Glomerular visceral epithelial cell (primary cell): ENCODE data around the gene PLA2G4B.

Experiments used
- DNase-seq: peaks from one replicate; pipeline ENCODE4 v3.0.0-alpha.2; 2016; ENCODE audit errors: extremely low spot score

PLA2G4B gene

GRCh38 chr15:41851167-41851523 is 12.5 kb downstream of the PLA2G4B start:
- DNase-seq: no peak

GRCh38 chr15:41851755-41852370 is 13.2 kb downstream of the PLA2G4B start:
- no peak for DNase-seq

DNA sequence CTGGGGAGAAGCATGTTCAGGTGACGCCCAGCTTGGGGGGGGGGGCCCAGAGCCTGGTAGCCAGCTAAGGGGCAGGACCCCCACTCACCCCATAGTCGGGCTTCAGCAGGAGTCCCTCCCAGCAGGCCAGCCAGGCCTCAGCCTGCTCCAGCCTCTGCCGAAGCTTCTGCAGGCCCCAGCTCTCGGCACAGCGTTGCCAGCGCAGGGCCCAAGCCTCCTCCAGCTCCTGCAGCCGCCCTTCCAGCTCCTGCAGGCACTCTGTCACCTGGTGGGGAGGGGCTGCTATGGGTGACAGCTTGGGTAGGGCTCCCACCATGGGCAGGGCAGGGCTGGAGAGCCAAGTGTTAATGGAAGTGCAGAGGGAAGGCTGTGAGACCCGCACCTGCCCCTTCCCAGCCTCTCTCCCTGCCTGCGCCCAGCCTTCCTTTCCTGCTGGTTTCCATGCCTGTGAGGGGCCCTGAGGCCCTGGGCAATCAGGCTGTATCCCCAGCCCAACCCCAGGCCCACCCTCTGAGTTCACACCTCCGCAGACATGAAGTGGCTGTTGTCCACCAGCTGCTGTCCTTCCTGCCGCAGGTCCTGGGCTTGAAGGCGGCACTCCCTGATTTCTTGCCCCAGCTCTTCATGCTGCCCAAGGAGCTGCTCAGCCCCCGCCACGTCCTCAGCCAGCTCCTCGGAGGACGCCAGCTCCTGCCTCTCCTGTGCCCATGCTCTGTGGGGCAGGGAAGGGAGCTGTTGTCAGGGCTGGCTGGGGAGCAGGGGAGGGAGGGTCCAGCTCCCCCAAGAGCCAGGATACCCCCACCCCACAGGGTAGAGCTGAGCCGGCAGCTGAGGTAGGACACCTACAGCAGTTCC is 14.3 kb downstream of the PLA2G4B start:
- DNase-seq: no peak

GRCh38 chr15:41853831-41854230 is 15.2 kb downstream of the PLA2G4B start:
- no peak for DNase-seq

GRCh38 chr15:41854443-41854842 is 15.8 kb downstream of the PLA2G4B start:
- DNase-seq: no peak

DNA sequence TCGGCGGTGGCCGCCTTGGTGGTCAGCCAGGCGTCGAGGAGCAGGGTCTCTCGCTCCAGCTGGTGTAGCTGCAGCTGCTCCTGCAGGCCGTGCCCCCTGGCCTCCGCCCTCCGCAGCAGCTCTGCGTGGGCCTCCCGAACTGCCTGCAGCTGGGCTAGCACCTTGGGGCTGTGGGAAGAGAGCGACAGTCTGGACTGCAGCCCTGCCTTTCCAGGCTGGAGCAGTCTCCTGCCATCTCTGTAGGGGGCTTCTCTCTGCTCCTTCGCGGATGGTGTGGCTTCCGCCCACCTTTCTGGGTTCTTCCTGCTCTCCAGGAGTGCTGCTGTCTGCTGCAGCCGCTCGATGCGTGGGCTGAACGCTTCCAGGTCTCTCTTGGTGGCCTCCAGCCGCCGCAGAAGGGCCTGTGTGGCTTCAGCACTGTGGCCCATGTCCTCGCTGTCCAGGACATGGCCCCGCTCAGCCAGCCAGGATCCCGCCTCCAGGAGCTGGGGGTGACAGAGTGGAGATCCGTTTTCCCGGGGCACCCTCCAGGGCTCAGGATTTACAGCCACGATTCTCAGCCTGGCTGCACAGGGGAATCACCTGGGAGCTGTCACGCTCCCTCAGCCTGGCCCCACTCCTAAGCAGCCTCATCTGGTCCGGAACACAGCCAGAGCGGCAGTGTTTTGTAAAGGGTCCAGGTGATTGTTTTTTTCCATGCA is 16.8 kb downstream of the PLA2G4B start:
- no peak for DNase-seq

GRCh38 chr15:41856262-41856661 is 17.6 kb downstream of the PLA2G4B start:
- DNase-seq: no peak

GRCh38 chr15:41856716-41857115 is 18.1 kb downstream of the PLA2G4B start:
- DNase-seq: no peak

- no peak for DNase-seq
Observed at GRCh38 chr15:41857316-41857715, 18.7 kb downstream of the PLA2G4B start.

- no peak for DNase-seq
Observed at GRCh38 chr15:41858756-41859155, 20.1 kb downstream of the PLA2G4B start.

DNA sequence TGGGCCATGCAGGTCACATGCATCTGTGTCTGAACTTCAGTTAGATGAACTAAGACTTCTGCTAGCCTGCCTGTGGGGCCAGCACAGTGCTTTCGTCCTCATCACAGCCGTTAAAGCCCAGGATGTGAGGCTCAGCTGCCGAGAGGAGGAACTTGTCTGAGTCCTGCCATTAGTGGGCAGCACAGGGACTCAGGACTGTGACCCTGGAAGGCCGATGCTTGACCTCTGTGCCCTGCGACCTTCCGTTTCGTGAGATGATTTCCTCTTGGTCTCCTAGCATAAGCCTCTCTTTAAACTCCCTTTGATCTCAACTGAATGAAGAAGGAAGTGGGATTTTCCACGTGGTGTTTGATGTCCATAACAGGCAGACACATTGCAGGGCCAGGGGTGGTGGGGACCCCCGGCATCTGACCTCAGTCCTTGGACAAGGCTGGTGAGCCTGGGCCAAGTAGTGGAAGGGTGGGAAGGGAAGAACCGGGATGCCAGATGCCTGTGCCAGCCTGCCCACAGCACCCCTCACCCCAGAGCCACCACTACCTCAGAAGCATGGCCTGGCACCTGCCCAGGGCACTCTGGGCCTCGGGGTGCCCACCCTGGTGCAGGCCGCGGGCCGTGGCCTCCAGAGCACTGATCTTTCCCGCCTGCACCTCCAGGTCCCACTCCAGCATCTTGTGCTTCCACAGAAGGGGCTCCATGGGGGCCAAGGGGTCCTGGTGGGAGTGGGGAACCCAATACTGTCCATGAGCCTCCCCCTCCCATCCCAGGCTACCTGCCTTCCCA is 21.6 kb downstream of the PLA2G4B start:
- no peak for DNase-seq

GRCh38 chr15:41861736-41862356 is 23.2 kb downstream of the PLA2G4B start:
- no peak for DNase-seq

- no peak for DNase-seq
Observed at GRCh38 chr15:41862515-41863116, 24.0 kb downstream of the PLA2G4B start.

- no peak for DNase-seq
Observed at GRCh38 chr15:41865490-41866055, 26.9 kb downstream of the PLA2G4B start.

- DNase-seq: no peak
Observed at GRCh38 chr15:41866263-41866703, 27.6 kb downstream of the PLA2G4B start.

GRCh38 chr15:41866872-41867579 is 28.4 kb downstream of the PLA2G4B start:
- DNase-seq: no peak

- no peak for DNase-seq
Observed at GRCh38 chr15:41868321-41868720, 29.7 kb downstream of the PLA2G4B start.

- no peak for DNase-seq
Observed at GRCh38 chr15:41869770-41870688, 31.4 kb downstream of the PLA2G4B start.

GRCh38 chr15:41870689-41871081 is 32.0 kb downstream of the PLA2G4B start:
- peak; percentile 94 for DNase-seq
